ENCODE measurements around the gene PSMD5. TPM values are rescaled to one million over a fixed set of nuclear protein-coding genes. Genes with fewer than 3 reads are reported as not detected.

PSMD5 gene
- polyA plus RNA-seq, 1 experiment: 22.0 TPM

DNA sequence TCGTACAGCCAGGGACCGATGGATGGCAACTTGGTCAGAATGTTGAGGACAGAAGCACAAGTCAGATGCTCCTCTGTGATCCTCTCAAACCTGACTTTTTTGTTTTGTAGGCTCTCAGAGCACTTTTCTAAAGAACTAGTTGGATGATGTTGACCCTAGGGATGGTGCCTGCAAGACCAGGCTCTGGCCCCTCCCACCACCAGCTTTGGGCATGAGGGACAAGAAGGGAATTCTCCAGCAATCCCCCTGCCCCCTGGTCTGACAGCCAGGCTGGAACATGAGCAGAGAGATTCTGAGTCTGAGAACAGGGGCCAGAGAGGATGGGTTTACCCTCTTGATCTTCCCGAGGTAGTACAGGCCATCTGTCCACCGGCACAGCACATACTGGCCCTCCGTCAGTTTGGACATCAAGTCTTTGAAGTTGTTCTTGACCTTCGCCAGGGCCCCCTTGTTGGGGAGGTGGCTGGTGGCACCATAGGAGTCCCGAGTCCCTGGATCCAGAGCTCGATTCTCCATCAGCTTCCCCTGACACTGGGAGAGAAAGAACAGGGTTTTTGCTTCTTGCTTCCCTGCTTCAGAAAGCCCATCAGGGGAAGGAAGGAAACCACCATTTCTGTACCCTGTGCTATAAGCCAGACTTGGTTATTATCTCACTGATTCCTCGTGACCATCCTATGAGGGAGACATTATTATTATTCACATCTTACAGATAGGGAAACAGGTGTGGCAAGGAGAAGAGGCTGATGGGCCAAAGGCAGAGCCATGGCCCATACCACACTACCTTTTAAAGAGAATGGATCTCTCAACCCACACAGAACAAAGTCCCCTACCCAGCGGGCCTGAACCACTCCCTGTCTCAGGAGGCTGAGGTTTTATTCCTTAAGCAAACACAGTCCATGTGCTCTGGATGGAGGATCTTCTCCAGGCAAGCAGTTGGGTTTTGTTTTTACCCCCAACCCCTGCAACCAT is 31.8 kb upstream of the PSMD5 start:
- ChIA-PET CTCF (no interaction called here), POLR2A (no interaction called here)
- TF ChIP-seq, protein P1, sequence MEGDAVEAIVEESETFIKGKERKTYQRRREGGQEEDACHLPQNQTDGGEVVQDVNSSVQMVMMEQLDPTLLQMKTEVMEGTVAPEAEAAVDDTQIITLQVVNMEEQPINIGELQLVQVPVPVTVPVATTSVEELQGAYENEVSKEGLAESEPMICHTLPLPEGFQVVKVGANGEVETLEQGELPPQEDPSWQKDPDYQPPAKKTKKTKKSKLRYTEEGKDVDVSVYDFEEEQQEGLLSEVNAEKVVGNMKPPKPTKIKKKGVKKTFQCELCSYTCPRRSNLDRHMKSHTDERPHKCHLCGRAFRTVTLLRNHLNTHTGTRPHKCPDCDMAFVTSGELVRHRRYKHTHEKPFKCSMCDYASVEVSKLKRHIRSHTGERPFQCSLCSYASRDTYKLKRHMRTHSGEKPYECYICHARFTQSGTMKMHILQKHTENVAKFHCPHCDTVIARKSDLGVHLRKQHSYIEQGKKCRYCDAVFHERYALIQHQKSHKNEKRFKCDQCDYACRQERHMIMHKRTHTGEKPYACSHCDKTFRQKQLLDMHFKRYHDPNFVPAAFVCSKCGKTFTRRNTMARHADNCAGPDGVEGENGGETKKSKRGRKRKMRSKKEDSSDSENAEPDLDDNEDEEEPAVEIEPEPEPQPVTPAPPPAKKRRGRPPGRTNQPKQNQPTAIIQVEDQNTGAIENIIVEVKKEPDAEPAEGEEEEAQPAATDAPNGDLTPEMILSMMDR (IDR thresholded peaks at IDR 0.05; ENCODE audit: insufficient read depth, low read depth, low read length): no peak
- no peak overlapping the region for H3K4me3 ChIP-seq (ENCODE audit: low read depth, low read length)
- no peaks in the 10 kb centered on the region for H3K27me3 ChIP-seq (ENCODE audit: control insufficient read depth, insufficient read depth, low read length)
- no peaks in the 10 kb centered on the region for H3K36me3 ChIP-seq (ENCODE audit: control insufficient read depth, insufficient read depth, low read length)
- no peak for DNase-seq (ENCODE audit: low read depth)

DNA sequence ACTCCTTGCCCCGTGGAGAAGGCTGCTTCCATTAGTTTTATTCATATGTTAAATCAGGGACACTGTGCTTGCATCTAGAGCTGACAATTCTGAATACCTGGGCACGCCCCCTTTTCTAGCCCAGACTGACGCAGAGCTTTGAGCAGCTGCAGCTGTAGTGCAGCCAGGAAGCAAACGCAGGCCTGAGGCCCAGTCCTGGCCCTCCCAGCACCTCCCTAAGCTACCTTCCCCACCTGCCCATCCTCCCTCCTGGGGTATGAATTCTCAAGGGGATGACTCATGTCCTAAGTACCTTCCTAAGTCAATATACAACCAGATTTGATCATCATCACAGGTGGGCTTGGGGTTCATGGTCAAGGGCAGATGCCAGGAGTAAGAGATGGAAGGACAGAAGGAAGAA is 30.8 kb upstream of the PSMD5 start:
- DNase-seq (ENCODE audit: low read depth): no peak
- no peaks in the 10 kb centered on the region for H3K27me3 ChIP-seq (ENCODE audit: control insufficient read depth, insufficient read depth, low read length)
- TF ChIP-seq, protein P1 (IDR thresholded peaks at IDR 0.05; ENCODE audit: insufficient read depth, low read depth, low read length): no peak
- POLR2A ChIA-PET: no interaction called here
- CTCF ChIA-PET: interaction anchor here (1.3 kb wide), 1 partner anchor 64 kb away, joined by 4 read pairs; no protein-coding TSS in a partner anchor
- no peaks in the 10 kb centered on the region for H3K36me3 ChIP-seq (ENCODE audit: control insufficient read depth, insufficient read depth, low read length)
- no peak overlapping the region for H3K4me3 ChIP-seq (ENCODE audit: low read depth, low read length)

DNA sequence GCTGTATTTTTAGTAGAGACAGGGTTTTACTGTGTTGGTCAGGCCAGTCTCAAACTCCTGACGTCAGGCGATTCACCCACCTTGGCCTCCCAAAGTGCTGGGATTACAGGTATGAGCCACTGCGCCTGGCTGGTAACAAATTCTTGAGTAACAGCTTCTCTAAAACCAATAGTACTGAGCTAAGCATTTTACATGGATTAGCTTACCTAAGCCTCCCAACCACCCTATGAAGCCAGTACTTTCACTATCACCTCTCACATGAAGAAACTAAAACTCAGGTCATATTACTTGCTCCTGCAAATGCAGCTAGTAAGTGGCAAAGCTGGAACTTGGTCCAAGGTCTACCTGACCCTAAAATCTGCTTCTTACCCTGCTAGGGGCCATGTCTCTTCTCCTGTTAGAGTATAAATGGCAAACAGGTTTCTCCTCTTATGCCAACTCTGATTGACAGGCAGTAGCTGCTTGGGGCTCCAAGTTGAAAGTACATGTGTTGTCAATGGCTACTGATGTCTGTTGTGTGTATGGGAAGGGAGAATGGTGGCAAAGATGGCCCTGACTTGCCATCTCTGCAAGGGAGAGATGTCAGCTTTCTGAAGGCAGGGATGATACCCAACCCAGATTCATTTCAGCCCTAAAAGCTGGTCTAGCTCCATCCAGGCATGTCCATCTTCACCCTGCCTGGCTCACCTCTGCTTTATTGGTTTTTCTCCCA is 30.2 kb upstream of the PSMD5 start:
- no peaks in the 10 kb centered on the region for H3K36me3 ChIP-seq (ENCODE audit: control insufficient read depth, insufficient read depth, low read length)
- TF ChIP-seq, protein P1 (IDR thresholded peaks at IDR 0.05; ENCODE audit: insufficient read depth, low read depth, low read length): no peak
- DNase-seq (ENCODE audit: low read depth): no peak
- no peaks in the 10 kb centered on the region for H3K27me3 ChIP-seq (ENCODE audit: control insufficient read depth, insufficient read depth, low read length)
- no peak overlapping the region for H3K4me3 ChIP-seq (ENCODE audit: low read depth, low read length)
- POLR2A ChIA-PET: interaction anchor here (0.6 kb wide), 1 partner anchor 24 kb away, joined by 3 read pairs; no protein-coding TSS in a partner anchor
- CTCF ChIA-PET: interaction anchor here (1.3 kb wide), 1 partner anchor 64 kb away, joined by 4 read pairs; no protein-coding TSS in a partner anchor

DNA sequence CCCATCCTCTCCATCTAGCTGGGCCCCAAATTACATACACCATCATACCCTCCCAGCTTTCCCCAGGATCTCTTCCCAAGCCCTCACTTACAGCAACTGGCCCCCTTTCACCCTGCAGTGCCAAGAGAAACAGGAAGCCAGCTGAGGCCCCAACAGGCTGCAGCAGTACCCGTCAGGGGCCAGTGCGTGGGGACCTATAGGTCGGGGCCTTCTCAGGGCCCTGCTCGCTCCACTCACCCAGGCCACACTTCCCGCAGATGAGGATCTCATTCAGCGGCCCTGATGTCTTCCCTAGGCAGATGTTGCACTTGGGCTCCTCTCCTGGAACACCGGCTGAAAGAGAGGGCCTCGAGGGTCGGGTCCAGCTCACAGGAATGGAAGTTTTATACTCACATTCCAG is 27.5 kb upstream of the PSMD5 start:
- TF ChIP-seq, protein P1 (IDR thresholded peaks at IDR 0.05; ENCODE audit: insufficient read depth, low read depth, low read length): no peak
- DNase-seq (ENCODE audit: low read depth): no peak
- ChIA-PET CTCF (interaction anchor here (1.3 kb wide), 1 partner anchor 63 kb away, joined by 3 read pairs; no protein-coding TSS in a partner anchor), POLR2A (no interaction called here)
- no peaks in the 10 kb centered on the region for H3K27me3 ChIP-seq (ENCODE audit: control insufficient read depth, insufficient read depth, low read length)
- H3K36me3 ChIP-seq (ENCODE audit: control insufficient read depth, insufficient read depth, low read length): peaks cover 2% of the 10 kb centered on the region; the same call in 1 of the 2 replicates
- H3K4me3 ChIP-seq (ENCODE audit: low read depth, low read length): no peak overlapping the region

DNA sequence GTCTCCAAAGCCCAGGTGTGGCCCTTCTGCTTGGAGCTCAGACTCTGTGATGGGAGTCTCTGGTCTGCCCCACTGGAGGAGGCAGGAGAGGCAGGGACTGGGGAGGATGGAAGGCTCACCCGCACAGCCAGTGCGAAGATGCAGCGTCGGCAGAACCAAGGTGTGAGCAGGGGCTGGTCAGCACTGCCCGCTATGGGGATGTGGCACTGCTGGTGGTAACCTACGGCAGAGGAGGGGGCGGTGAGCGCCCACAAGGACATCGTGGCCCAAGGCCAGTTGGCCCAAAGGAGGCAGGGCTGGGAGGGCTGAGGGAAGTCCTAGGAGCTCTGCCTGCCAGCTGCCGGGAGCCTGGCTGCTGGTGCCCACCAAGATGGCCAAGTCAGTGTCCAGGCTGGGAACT is 27.0 kb upstream of the PSMD5 start:
- no peak for DNase-seq (ENCODE audit: low read depth)
- Histone ChIP-seq H3K27me3 (ENCODE audit: control insufficient read depth, insufficient read depth, low read length) (no peaks in the 10 kb centered on the region), H3K36me3 (ENCODE audit: control insufficient read depth, insufficient read depth, low read length) (peaks cover 3% of the 10 kb centered on the region; the same call in 1 of the 2 replicates), H3K4me3 (ENCODE audit: low read depth, low read length) (no peak overlapping the region)
- CTCF ChIA-PET: interaction anchor here (1.1 to 1.3 kb wide), 3 partner anchors 63 to 70 kb away, joined by 3 to 8 read pairs (median 3); no protein-coding TSS in a partner anchor
- TF ChIP-seq, protein P1 (IDR thresholded peaks at IDR 0.05; ENCODE audit: insufficient read depth, low read depth, low read length): no peak
- POLR2A ChIA-PET: no interaction called here

All from BJ (cell line).